H9 (cell line): ENCODE measurements around the gene YIPF2. TPM values are rescaled to one million over a fixed set of nuclear protein-coding genes. Genes with fewer than 3 reads are reported as not detected.
A peak's percentile ranks its signal among the peaks of the same experiment; 100 is the strongest.

ENCODE experiments used
- DNase-seq: peaks from one replicate; pipeline ENCODE4 v3.0.0-alpha.2; 2017
- H2AFZ ChIP-seq: one replicate; pipeline ENCODE4 v1.6.1; 2013; ENCODE audit warnings: mild to moderate bottlenecking, low read length, control low read depth, moderate library complexity
- H2AK5ac ChIP-seq: 2 replicates; pipeline ENCODE4 v1.6.1; 2013; ENCODE audit warnings: low read length, control low read depth, mixed read lengths; ENCODE audit not compliant: insufficient read length
- H2BK120ac ChIP-seq: one replicate; pipeline ENCODE4 v1.6.1; 2013; ENCODE audit warnings: low read depth, mild to moderate bottlenecking, low read length, control low read depth, inconsistent platforms; ENCODE audit not compliant: poor library complexity, severe bottlenecking
- H2BK12ac ChIP-seq: 2 replicates; pipeline ENCODE4 v1.6.1; 2013; ENCODE audit warnings: low read length, control low read depth, mixed read lengths, low read depth; ENCODE audit not compliant: insufficient read length
- H2BK15ac ChIP-seq: 2 replicates; pipeline ENCODE4 v1.6.1; 2013; ENCODE audit warnings: low read depth, low read length, control low read depth
- H2BK20ac ChIP-seq: one replicate; pipeline ENCODE4 v1.6.1; 2013; ENCODE audit warnings: low read depth, mild to moderate bottlenecking, low read length, control low read depth, inconsistent platforms; ENCODE audit not compliant: poor library complexity, severe bottlenecking
- H2BK5ac ChIP-seq: 2 replicates; pipeline ENCODE4 v1.6.1; 2013; ENCODE audit warnings: low read length, control low read depth, mixed read lengths; ENCODE audit not compliant: insufficient read length
- H3K14ac ChIP-seq: 2 replicates; pipeline ENCODE4 v1.6.1; 2013; ENCODE audit warnings: low read length, control low read depth; ENCODE audit not compliant: insufficient read depth
- H3K18ac ChIP-seq: 2 replicates; pipeline ENCODE4 v1.6.1; 2013; ENCODE audit warnings: low read depth, mild to moderate bottlenecking, mixed read lengths, low read length, control low read depth; ENCODE audit not compliant: insufficient read length
- H3K23ac ChIP-seq: 2 replicates; pipeline ENCODE4 v1.6.1; 2013; ENCODE audit warnings: low read length, control low read depth, mixed read lengths, low read depth; ENCODE audit not compliant: insufficient read length
- H3K23me2 ChIP-seq: 2 replicates; pipeline ENCODE4 v1.6.1; 2013; ENCODE audit warnings: low read depth, mild to moderate bottlenecking, mixed read lengths, low read length, control low read depth; ENCODE audit not compliant: insufficient read length, poor library complexity, severe bottlenecking
- H3K27ac ChIP-seq: 2 replicates; pipeline ENCODE4 v1.5.1; 2013; ENCODE audit warnings: low read length, control low read depth, mixed read lengths, low read depth; ENCODE audit not compliant: insufficient read length
- H3K27me3 ChIP-seq: 2 replicates; pipeline ENCODE4 v1.6.1; 2013; ENCODE audit warnings: low read length, control low read depth, inconsistent platforms; ENCODE audit not compliant: insufficient read depth
- H3K4ac ChIP-seq: 2 replicates; pipeline ENCODE4 v1.6.1; 2013; ENCODE audit warnings: low read depth, mild to moderate bottlenecking, control low read depth, inconsistent platforms, low read length, moderate library complexity
- H3K4me1 ChIP-seq: 2 replicates; pipeline ENCODE4 v1.6.1; 2013; ENCODE audit warnings: low read length, control low read depth, inconsistent platforms; ENCODE audit not compliant: insufficient read depth
- H3K4me2 ChIP-seq: 2 replicates; pipeline ENCODE4 v1.6.1; 2013; ENCODE audit warnings: low read length, control low read depth, mixed read lengths; ENCODE audit not compliant: insufficient read length, insufficient read depth
- H3K56ac ChIP-seq: 2 replicates; pipeline ENCODE4 v1.6.1; 2013; ENCODE audit warnings: low read depth, mild to moderate bottlenecking, mixed read lengths, low read length, control low read depth; ENCODE audit not compliant: insufficient read length
- H3K79me1 ChIP-seq: 2 replicates; pipeline ENCODE4 v1.6.1; 2013; ENCODE audit warnings: low read depth, mild to moderate bottlenecking, moderate library complexity, low read length, control low read depth, inconsistent platforms; ENCODE audit not compliant: insufficient read depth, poor library complexity, severe bottlenecking
- H3K79me2 ChIP-seq: 2 replicates; pipeline ENCODE4 v1.6.1; 2013; ENCODE audit warnings: low read length, control low read depth, inconsistent platforms; ENCODE audit not compliant: insufficient read depth
- H3K9ac ChIP-seq: 2 replicates; pipeline ENCODE4 v1.6.1; 2013; ENCODE audit warnings: low read length, control low read depth, mixed read lengths; ENCODE audit not compliant: insufficient read length; ENCODE audit errors: extremely low read depth
- H3K9me3 ChIP-seq: one replicate; pipeline ENCODE4 v1.6.1; 2013; ENCODE audit warnings: low read depth, low read length, inconsistent platforms; ENCODE audit not compliant: control insufficient read depth
- H3T11ph ChIP-seq: one replicate; pipeline ENCODE4 v1.6.1; 2013; ENCODE audit warnings: mild to moderate bottlenecking, low read length, control low read depth, inconsistent platforms
- H4K20me1 ChIP-seq: one replicate; pipeline ENCODE4 v1.6.1; 2013; ENCODE audit not compliant: control insufficient read depth, insufficient read length, insufficient read depth
- H4K5ac ChIP-seq: 2 replicates; pipeline ENCODE4 v1.6.1; 2013; ENCODE audit warnings: low read depth, mild to moderate bottlenecking, mixed read lengths, low read length, control low read depth; ENCODE audit not compliant: insufficient read length
- H4K8ac ChIP-seq: replicated peaks from 2 replicates; pipeline ENCODE4 v1.6.1; 2013; ENCODE audit warnings: low read length, control low read depth, mixed read lengths, low read depth; ENCODE audit not compliant: insufficient read length
- H4K91ac ChIP-seq: 2 replicates; pipeline ENCODE4 v1.6.1; 2013; ENCODE audit warnings: low read depth, mild to moderate bottlenecking, moderate library complexity, mixed read lengths, low read length, control low read depth; ENCODE audit not compliant: insufficient read length
- H3K27ac Mint-ChIP-seq, 3 experiments: 2 replicates in 2 of 3; 3 replicates in 1 of 3; pipeline ENCODE4 v1.8.0; 2020 to 2021; ENCODE audit warnings: mixed read lengths in 3 of 3, mild to moderate bottlenecking in 1 of 3, moderate library complexity in 1 of 3
- H3K27me3 Mint-ChIP-seq: 2 replicates; pipeline ENCODE4 v1.8.0; 2021; ENCODE audit warnings: low read depth, mild to moderate bottlenecking, moderate library complexity, mixed read lengths
- H3K36me3 Mint-ChIP-seq, 3 experiments: 2 replicates in 2 of 3; 3 replicates in 1 of 3; pipeline ENCODE4 v1.8.0; 2020 to 2021; ENCODE audit warnings: low read depth in 3 of 3, mixed read lengths in 3 of 3; ENCODE audit not compliant: insufficient read depth in 1 of 3
- H3K4me1 Mint-ChIP-seq, 2 experiments: 2 replicates each; pipeline ENCODE4 v1.8.0; 2020; ENCODE audit warnings: mixed read lengths in 2 of 2
- H3K4me3 Mint-ChIP-seq, 2 experiments: 2 replicates in 1 of 2; 3 replicates in 1 of 2; pipeline ENCODE4 v1.8.0; 2020 to 2021; ENCODE audit warnings: mild to moderate bottlenecking in 2 of 2, mixed read lengths in 2 of 2, moderate library complexity in 1 of 2
- H3K9me3 Mint-ChIP-seq, 2 experiments: 2 replicates in 1 of 2; 3 replicates in 1 of 2; pipeline ENCODE4 v1.8.0; 2020; ENCODE audit warnings: mild to moderate bottlenecking in 2 of 2, mixed read lengths in 2 of 2, moderate library complexity in 1 of 2
- CTCF ChIP-seq: fragments of 200-600 bp; sonication (generic); conservative IDR thresholded peaks from 3 replicates; pipeline ENCODE4 v1.8.0; 2021; ENCODE audit warnings: antibody characterized with exemption, mild to moderate bottlenecking
- WGBS: extraction: QIAGEN DNeasy Blood & Tissue Kit; methylation state at CpG from one replicate; pipeline ENCODE4 v1.1.7; 2013; ENCODE audit warnings: missing lambda C conversion rate, low lambda C conversion rate, mixed read lengths; ENCODE audit not compliant: insufficient read length; ENCODE audit errors: extremely low coverage; 5-methylcytosine and 5-hydroxymethylcytosine counted together
- total RNA-seq: library from RNA; stranded (reverse); gene quantifications from 2 replicates; pipeline ENCODE4 v1.2.1, GENCODE V29; 2021

The YIPF2 gene
- total RNA-seq, 1 experiment from 2014 or later, result 58.2 TPM

GRCh38 chr19:10888421-10888866 lies 40.0 kb downstream of the YIPF2 start:
- Mint-ChIP-seq H3K9me3 (no peaks in the 10 kb centered on the region), H3K4me1 (peaks cover 52 to 63% of the 10 kb centered on the region in 2 experiments), H3K27ac (peak overlapping the region; percentile 82 to 97 (median 94); a peak in 6 of 7 replicates), H3K36me3 (peaks cover 0 to 3% (median 0%) of the 10 kb centered on the region in 3 experiments; a peak in 2 of 7 replicates), H3K27me3 (no peaks in the 10 kb centered on the region), H3K4me3 (peak overlapping the region; percentile 21 to 63; a peak in 3 of 5 replicates)
- Histone ChIP-seq H3K9me3 (no peaks in the 10 kb centered on the region), H3K4me2 (no peak overlapping the region), H3K79me2 (peaks cover 13% of the 10 kb centered on the region; the same call in 1 of the 2 replicates), H2AFZ (no peak overlapping the region), H4K5ac (no peak overlapping the region), H2BK20ac (no peak overlapping the region), H3K56ac (no peak overlapping the region), H3K79me1 (no peaks in the 10 kb centered on the region), H3K27ac (no peak overlapping the region), H2AK5ac (no peak overlapping the region), H4K8ac (no peak overlapping the region), H3K27me3 (no peaks in the 10 kb centered on the region), H3K18ac (no peak overlapping the region), H4K20me1 (no peaks in the 10 kb centered on the region), H3K4me1 (peaks cover 17% of the 10 kb centered on the region; the same call in 1 of the 2 replicates), H2BK12ac (no peak overlapping the region), H3T11ph (no peak overlapping the region), H3K23ac (no peak overlapping the region), H2BK15ac (no peak overlapping the region), H4K91ac (no peak overlapping the region), H3K4ac (no peak overlapping the region), H2BK5ac (no peak overlapping the region), H3K23me2 (no peaks in the 10 kb centered on the region), H3K9ac (no peak overlapping the region), H3K14ac (no peak overlapping the region; the same call in 1 of the 2 replicates), H2BK120ac (no peak overlapping the region)
- WGBS, result no CpG with 5 or more reads among the region's 13 CpGs
- TF ChIP-seq CTCF, result no peak
- DNase-seq, result peak; percentile 71
